NT2/D1 (cell line): ENCODE data around the gene DEPDC7.

Experiments
- SUZ12 ChIP-seq: IDR thresholded peaks from 2 replicates; pipeline ENCODE4 v1.6.1; 2011; ENCODE audit not compliant: insufficient read length, insufficient read depth; ENCODE audit errors: extremely low read depth
- ZNF274 ChIP-seq: IDR thresholded peaks from 2 replicates; pipeline ENCODE4 v1.6.1; 2011; ENCODE audit warnings: mild to moderate bottlenecking, low read depth, low read length

DNA sequence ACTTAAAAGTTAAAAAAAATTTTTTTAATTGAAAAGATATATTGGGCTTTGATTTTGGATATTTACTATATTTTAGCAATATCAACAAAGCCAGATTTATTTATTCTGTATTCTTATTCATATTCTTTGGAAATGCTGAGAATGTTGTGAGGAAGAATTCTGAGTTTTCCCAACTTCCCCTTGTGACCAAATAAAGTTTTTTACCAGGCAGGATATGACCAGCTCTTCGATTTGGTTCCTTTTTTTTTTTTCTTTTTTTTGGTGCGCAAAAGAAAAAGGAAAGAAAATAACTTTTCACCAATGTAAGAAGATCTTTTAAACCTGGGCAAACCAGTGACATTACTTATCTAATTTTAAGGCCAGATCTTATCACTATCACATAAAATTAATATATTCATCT lies 36.6 kb downstream of the DEPDC7 start:
- TF ChIP-seq SUZ12 (no peak), ZNF274 (no peak)
